ENCODE measurements around the gene CD44.

CD44 gene

GRCh38 chr11:35141071-35141470, 2.1 kb downstream of the CD44 start:
- no peak for DNase-seq

GRCh38 chr11:35141571-35141971, 2.6 kb downstream of the CD44 start:
- no peak for DNase-seq

DNA sequence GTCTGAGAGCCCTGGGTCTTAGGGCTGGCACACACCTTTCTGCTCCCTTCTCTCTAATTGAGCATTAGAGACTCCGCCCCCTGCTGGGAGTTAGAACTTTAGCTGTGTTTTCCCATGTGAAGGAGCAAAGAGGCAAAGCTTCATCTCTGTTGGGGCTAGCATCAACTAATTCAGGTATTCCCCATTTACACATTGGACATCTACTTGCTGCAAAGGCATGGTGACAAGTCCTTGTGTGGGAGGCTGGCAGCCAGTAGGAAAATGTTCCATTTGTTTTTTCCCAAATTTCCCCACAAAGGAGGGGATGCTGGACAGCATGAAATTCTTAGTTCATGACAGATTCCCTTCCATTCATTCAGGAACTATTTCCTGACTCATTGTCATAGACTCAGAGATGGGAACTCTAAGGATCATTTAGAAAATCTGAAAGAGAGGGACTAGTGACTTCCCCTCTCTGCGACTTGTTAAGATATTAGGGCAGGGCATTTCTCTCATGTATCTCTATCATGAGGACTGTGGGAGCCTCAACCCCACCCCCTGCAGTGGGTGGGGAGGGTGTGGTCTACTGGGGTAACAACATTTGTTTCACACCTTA, 3.6 kb downstream of the CD44 start:
- DNase-seq: peak; percentile 22

- DNase-seq: peak; percentile 16
Measured at GRCh38 chr11:35143297-35144135, 4.5 kb downstream of the CD44 start.

GRCh38 chr11:35144136-35144741, 5.3 kb downstream of the CD44 start:
- DNase-seq: peak; percentile 71

- no peak for DNase-seq
Measured at GRCh38 chr11:35144806-35145205, 5.8 kb downstream of the CD44 start.

DNA sequence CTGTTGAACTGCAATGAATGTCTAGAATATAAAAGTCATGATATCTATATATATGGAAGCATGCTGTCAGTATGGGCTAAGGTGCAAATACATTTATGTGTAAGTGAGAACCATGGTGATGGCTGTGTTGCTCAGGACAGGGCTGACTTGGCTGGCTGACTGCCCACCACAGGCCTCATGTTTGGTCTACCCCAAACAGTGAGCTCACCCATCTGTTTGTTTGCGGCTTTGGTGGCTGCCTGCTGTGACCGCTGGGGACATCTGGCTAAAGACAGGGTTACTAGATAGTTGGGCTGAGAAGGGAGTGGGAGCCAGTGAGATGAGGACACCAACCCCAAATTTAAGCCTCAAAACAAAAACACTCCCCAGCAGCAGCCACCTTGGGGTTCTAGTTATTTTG, 6.3 kb downstream of the CD44 start:
- peak; percentile 89 for DNase-seq

DNA sequence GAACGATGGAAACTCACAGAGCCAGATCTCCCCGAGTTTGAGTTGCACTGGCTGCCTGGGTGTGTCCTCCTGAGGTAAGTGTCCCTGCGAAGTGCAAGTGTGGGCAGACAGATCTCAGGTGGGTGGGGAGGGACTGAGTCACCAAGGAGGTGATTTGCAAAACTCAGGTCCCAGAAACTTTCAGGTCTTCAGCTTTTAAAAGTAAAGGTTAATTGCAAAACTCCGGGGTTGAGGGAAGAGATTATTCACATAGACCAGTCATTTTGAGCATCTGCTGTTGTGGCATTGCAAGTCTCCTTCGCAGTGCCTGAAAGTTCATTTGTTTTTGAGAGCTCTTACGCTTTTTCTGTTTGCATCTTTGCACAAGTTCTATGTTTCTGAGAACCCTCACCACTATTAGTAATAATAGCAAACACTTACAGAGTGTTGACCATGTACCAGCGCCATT, 7.1 kb downstream of the CD44 start:
- DNase-seq: peak; percentile 74

GRCh38 chr11:35146711-35147110, 7.7 kb downstream of the CD44 start:
- no peak for DNase-seq

DNA sequence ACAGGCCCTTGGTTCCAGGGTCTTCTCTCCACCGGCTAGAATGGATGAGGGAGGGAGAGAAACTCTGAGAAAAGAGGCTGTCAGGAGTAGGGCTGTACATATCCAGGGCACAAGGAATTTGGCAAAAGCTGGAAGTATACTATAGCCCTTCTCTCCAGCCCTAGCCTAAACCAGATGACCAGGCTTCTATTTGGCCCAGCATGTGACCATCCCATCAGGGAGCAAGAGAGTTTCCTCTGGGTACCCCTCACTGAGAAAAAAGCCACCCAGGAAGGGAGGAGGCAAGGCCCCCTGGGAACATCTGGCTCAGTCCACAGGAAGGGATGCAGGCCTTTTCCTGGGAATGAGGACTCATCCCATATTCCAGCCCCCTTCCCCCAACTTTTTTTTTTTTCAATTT, 8.3 kb downstream of the CD44 start:
- no peak for DNase-seq

DNA sequence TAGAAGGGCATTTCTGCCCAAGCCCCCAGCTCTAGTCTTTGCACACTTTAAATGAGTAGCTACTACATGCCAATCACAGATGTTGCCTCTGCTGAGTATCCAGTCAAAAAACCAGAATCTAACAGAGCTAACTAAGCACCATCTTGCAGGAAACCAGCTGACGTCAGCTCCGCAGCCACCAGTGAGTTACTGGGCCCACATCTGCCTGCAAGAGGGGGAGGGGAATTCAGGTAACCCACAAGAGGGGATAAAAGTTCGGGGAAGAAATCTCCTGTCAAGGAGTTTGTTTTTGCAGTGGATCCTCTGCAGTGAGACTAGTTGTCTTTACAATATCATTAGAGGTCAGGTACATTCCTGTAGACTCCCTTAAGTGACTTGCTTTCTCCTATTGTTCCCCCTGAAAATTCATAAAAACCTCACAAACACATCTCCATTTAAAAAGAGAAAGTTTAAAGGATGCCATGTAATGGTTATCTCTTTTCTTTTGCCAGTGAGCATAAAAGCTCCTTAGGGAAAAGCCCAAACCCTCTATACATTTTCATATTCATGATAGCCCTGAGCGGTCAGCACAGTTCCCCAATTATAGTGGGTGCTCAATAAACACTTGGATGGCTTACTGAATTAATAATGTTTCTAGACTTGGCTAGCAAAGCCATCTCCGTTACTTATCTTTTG, 9.3 kb downstream of the CD44 start:
- no peak for DNase-seq

DNA sequence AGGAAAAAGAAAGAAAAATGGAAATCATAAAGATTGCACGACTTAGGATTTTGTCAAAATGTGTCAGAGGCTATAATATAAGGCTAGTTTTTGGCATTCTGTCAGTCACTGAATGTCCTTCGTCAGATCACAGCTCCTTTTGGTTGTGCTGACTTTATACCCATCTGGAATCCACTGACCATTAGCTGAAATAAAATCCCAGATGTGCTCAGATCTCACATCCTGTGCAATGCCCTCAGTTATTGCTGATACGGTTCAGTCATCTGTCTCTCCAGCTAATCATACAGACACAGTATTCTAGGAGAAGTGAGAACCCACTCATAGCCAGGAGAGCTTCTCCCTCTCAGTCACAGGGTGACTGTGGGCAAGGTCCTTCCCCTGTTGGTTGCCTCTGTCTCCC, 11.5 kb downstream of the CD44 start:
- no peak for DNase-seq

DNA sequence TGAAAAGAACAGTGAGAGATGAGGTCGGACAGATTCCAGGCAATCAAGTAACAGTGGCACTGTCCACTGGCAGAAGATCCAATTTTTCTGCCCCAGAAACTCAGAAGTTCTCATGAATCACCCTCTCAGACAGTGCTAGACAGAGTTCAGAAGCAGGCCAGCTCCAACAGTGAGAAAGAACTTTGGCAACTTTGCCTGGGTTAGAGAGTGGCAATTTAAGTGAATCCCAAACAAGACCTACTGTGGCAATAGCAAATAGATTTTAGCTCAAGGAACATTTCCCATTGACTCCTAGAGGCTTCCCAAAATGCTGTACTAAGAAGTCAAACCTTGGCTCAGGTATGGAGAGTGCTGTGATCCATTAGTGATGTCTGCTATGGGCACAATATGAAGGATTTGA, 12.3 kb downstream of the CD44 start:
- DNase-seq: no peak

DNA sequence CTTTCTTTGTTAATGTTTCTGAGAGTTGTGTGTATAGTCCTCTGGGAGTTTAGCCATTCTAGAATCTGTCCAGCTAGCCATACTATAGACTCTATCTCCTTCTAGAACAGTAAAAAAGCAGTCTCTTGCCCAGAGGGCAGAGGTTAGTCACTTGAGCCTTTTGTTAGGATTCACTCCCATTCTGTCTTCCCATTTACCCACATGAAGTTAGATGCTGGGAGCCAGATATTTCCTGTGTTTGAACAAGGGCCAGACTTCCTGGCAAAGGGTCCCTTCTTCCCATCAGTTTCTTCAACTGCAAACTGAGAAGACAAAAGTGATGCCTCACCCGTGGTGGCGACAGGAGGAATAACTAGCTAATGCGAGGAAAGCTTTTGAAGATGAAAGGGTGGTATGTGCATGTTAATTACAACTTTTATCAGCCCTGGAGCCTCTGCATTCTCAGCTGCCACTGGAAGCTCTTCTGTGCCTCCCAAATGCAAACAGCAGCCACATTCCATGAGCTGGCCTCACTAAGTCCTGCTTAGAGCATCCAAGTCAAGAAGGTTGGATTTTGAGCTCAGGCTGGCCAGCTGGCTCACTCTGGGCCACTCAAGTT, 12.8 kb downstream of the CD44 start:
- DNase-seq: no peak

DNA sequence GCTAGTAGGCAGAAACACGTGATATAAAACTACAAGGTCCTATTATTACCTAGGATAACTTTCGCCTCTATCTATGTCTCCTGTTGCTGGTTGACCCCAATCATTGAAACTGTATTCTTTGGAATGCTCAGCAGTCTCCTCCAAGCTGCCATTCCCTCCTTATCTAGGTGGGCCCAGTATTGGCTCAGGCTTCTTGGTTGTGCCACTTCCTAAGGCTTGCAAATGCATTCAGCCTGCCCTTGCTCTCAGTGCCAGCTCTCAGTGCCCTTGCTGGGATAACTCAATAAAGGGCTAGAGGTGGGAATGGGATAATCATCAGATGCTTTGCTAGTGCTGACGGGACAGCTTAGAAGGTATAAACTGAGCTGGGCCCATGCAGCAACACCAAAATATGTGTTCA, 13.6 kb downstream of the CD44 start:
- no peak for DNase-seq

GRCh38 chr11:35153280-35153679, 14.3 kb downstream of the CD44 start:
- DNase-seq: no peak

- no peak for DNase-seq
Measured at GRCh38 chr11:35154952-35155351, 16.0 kb downstream of the CD44 start.

- DNase-seq: no peak
Measured at GRCh38 chr11:35155677-35156076, 16.7 kb downstream of the CD44 start.

GRCh38 chr11:35157814-35158700, 19.1 kb downstream of the CD44 start:
- DNase-seq: no peak

- DNase-seq: no peak
Measured at GRCh38 chr11:35158701-35159510, 19.9 kb downstream of the CD44 start.

DNA sequence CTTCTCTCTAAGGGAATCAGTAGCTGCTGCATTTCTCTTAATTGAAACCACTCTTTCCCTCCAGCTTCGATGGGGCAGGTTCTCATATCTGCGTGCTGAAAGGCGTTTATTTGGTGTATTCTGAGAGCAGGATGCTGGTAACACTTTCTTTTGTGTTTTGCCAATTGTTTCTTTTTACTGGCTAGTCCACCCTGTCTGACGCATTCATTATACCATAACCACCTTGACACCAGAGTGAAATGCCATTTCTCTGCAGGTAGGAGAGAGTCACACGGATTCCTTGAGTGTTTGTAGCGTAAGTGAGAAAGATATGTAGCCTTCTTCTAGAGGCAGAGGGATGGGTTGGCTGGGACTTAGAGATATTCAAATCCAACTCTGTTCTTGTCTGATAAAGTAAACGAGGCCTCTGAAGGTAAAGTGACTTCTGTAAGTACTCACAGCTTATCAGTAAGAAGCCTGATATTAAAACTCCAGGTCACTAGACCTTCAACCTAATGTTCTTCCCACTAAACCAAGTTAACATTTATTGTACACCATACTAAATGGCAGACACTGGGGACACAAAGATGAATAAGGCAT, 21.4 kb downstream of the CD44 start:
- no peak for DNase-seq

Measured in NK-92 treated with Interleukin-12 subunit alpha and Interleukin-12 subunit beta, amount 100 ng/mL, for 24 hours (cell line).